Right cardiac atrium (tissue), 5 donors: ENCODE measurements around the gene STOML1. TPM values are rescaled to one million over a fixed set of nuclear protein-coding genes. Genes with fewer than 3 reads are reported as not detected.
A peak's percentile ranks its signal among the peaks of the same experiment; 100 is the strongest.
"Not testable (repeated sequence)": the region's sequence is repeated elsewhere in the genome, so short reads cannot be mapped to it uniquely, and the experiment has no call there.

Source experiments
- ATAC-seq, 2 donors: fragments of 200-7000 bp; cut with Tn5 transposase; one replicate each; pipeline versions ENCODE4 v1.8.0 to v1.9.1; 2020; ENCODE audit warnings: moderate library complexity in 2 of 2, mild to moderate bottlenecking in 1 of 2
- DNase-seq, 3 donors: peaks; one replicate each; pipeline ENCODE4 v3.0.0-alpha.2; 2020
- H3K27ac ChIP-seq: one replicate; pipeline ENCODE4 v1.5.1; 2013; ENCODE audit warnings: mild to moderate bottlenecking, low read length, control low read depth, moderate library complexity
- H3K27me3 ChIP-seq: one replicate; pipeline ENCODE4 v1.6.1; 2013; ENCODE audit not compliant: control insufficient read depth, insufficient read depth
- H3K4me1 ChIP-seq: one replicate; pipeline ENCODE4 v1.6.1; 2013; ENCODE audit warnings: low read length; ENCODE audit not compliant: control insufficient read depth, insufficient read depth
- H3K4me3 ChIP-seq: one replicate; pipeline ENCODE4 v1.5.1; 2013; ENCODE audit warnings: low read length, control low read depth
- H3K9me3 ChIP-seq: one replicate; pipeline ENCODE4 v1.6.1; 2013; ENCODE audit warnings: low read length; ENCODE audit not compliant: control insufficient read depth
- WGBS: extraction: QIAGEN DNeasy Blood & Tissue Kit; methylation state at CpG from one replicate; pipeline ENCODE4 v1.1.7; 2013; 5-methylcytosine and 5-hydroxymethylcytosine counted together
- intact Hi-C, 4 donors: fragments of 100-400 bp; cut with DNase I; formaldehyde crosslinking; loops; one replicate each; pipeline versions ENCODE4 v1.11.0 to v1.14.0; 2022 to 2023
- polyA plus RNA-seq: library from polyadenylated mRNA; stranded (reverse); fragments of 200-250 nt; gene quantifications from one replicate; pipeline ENCODE4 v1.2.3, GENCODE V29; 2013
- total RNA-seq, 4 donors: library from RNA; stranded (reverse); fragmentation: NEBNext Ultra II Directional; extraction: Animal tissue kit (Norgen Biotek cat#: 25700); gene quantifications; one replicate each; pipeline ENCODE4 v1.2.1, GENCODE V29; 2021
- donor health status: healthy with polysubstance abuse.
- donor health status: DM: no; HTN: yes; CAD: no.
- donor health status: DM: no; HTN: no; CAD: no.
- donor health status: DM: no; HTN: yes; CAD: no; lungs with severe emphysema.
- donor health status: DM: yes; HTN: yes; CAD: no.

The STOML1 gene
- total and polyA plus RNA-seq, 5 donors: 14.9 to 24.3 (median 17.9) TPM

DNA sequence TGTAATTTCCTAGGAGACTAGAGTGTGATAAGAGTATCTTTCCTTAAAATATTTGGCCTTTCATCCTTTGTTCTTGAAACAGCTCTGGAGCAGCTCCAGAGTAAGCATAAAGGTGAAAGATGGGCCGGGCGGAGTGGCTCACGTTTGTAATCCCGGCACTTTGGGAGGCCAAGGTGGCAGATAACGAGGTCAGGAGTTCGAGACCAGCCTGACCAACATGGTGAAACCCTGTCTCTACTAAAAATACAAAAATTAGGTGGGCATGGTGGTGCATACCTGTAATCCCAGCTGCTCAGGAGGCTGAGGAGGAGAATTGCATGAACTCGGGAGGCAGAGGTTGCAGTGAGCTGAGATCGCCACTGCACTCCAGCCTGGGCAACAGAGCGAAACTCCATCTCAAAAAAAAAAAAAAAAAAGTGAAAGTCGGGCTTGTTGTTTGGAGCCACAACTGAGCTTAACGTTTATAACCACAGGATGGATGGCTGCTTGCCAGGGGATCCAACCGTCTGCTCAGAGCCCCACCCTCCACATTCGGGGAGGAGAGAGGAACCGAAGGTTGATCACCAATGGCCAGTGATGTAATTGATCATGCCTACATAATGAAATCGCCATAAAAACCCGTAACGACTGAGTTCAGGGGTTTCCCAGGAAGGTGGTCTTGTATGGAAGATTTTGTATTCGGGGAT lies 16.5 kb downstream of the STOML1 start:
- not testable (repeated sequence) for ATAC-seq, H3K27ac ChIP-seq, H3K4me1 ChIP-seq, H3K27me3 ChIP-seq, H3K9me3 ChIP-seq, H3K4me3 ChIP-seq
- WGBS: 54% methylated on average over 18 of the region's 18 CpGs
- DNase-seq: peak in 2 of 3 donors; percentile 18 to 39
- intact Hi-C loops: loop anchor here in 3 of 4 donors (5.0 to 10.0 kb wide), 4 partner anchors 57 to 349 kb away; no protein-coding TSS in a partner anchor

DNA sequence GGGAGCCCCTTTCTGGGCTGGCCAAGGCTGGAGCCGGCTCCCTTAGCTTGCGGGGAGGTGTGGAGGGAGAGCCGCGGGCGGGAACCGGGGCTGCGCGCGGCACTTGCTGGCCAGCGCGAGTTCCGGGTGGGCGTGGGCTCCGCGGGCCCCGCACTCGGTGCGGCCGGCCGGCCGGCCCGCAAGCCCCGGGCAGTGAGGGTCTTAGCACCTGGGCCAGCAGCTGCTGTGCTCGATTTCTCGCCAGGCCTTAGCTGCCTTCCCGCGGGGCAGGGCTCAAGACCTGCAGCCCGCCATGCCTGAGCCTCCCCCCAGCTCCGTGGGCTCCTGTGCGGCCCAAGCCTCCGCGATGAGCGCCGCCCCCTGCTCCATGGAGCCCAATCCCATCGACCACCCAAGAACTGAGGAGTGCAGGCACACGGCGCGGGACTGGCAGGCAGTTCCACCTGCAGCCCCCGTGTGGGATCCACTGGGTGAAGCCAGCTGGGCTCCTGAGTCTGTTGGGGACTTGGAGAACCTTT lies 18.4 kb downstream of the STOML1 start:
- not testable (repeated sequence) for H3K9me3 ChIP-seq, H3K27ac ChIP-seq, ATAC-seq, H3K4me3 ChIP-seq, H3K4me1 ChIP-seq, H3K27me3 ChIP-seq
- peak in 1 of 3 donors; percentile 44 for DNase-seq
- intact Hi-C loops: loop anchor here in 3 of 4 donors (5.0 to 10.0 kb wide), 7 partner anchors 61 to 351 kb away; no protein-coding TSS in a partner anchor
- 91% methylated on average over 39 of the region's 39 CpGs for WGBS

DNA sequence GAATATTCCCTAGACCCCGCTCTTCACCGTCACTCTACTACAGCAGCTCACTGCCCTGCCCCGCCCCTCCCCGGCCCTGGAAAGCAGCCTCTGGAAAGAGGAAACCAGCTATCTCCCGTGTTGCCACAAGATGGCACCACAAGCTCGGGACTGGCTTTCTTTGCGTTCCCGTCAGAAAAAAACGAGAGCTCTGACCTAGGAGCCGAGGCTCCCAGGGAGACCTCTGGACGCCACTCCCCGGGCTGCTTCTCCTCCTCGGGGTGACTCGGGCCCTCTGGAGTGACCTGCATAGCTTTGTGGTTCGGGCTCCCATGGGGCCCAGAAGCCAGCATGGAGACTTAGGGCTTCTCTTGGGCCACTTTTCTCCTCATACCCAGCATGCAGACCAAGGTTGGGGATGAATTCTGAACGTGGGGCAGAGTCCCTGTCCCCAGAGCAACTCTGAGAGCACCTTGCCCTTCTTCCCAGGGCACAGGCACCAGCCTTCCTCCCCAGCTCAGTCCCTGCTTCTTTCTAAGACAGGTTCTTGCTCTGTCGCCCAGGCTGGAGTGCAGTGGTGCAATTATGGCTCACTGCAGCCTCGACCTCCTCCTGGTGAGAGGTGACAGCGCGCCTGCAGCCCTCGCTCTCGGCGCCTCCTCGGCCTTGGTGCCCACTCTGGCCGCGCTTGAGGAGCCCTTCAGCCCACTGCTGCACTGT lies 19.0 kb downstream of the STOML1 start:
- intact Hi-C loops: loop anchor here in 3 of 4 donors (5.0 to 10.0 kb wide), 7 partner anchors 62 to 352 kb away; no protein-coding TSS in a partner anchor
- WGBS: 25% methylated on average over 26 of the region's 26 CpGs

DNA sequence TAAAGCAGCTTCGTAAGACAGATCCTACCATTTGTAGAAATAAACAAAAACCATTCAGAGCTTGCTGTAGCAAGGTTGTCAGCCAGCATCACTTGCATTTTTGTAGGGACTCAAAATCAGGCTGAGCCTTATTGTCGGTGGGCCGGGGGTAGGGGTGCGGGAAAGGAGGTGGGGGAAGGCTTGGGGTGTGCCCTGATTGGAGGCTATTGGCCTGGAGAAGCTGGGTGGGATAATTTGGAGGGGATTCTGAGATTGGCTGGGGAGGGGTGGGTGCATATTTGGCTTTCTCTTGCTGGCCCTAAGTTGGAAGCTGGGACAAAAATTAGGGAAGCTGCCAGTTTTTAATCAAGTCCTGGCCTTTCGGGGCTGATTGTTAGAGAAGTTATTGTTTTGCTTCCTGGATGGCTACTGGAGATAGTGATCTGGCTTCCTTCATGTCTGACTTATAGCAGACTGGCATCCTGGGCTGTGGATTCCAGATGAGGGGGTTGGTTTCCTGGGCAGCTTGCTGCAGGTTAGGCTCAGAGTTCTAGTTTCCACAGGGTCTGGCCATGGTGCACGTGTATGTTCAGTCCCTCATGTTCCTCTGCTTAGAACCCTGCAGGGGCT lies 22.8 kb downstream of the STOML1 start:
- H3K9me3 ChIP-seq: no peaks in the 10 kb centered on the region
- H3K27me3 ChIP-seq: no peaks in the 10 kb centered on the region
- H3K4me1 ChIP-seq: no peaks in the 10 kb centered on the region
- intact Hi-C loops: loop anchor here in 1 of 4 donors (10.0 kb wide), 1 partner anchor 346 kb away; no protein-coding TSS in a partner anchor
- DNase-seq: no peak
- ATAC-seq: no peak
- H3K27ac ChIP-seq: no peak overlapping the region
- 78% methylated on average over 6 of the region's 6 CpGs for WGBS
- no peak overlapping the region for H3K4me3 ChIP-seq

More for the DNA sequence above, 19.0 kb downstream of the STOML1 start:
- H3K27me3 ChIP-seq: no peaks in the 10 kb centered on the region
- no peaks in the 10 kb centered on the region for H3K4me1 ChIP-seq
- H3K9me3 ChIP-seq: no peaks in the 10 kb centered on the region
- ATAC-seq (peak; percentile 90 to 93), DNase-seq (peak; percentile 86 to 95 (median 92))
- H3K4me3 ChIP-seq: no peak overlapping the region
- no peak overlapping the region for H3K27ac ChIP-seq

DNA sequence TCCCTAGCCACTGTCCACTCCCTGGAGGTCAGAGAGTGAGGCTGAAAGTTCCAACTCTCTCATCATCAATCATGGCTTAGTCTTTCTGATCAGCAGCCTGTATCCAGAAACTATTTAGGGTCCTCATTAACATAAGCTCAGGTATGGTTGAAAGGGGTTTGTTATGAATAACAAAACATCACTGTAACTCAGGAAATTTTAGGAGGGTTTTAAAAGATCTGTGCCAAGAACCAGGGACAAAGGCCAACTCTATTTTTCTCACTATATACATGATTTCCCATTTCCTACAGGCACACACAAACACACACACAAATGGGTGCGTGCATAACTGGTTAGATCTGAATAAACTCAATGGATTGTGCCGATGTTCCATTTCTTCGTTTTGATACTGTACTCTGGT lies 23.6 kb downstream of the STOML1 start:
- Histone ChIP-seq H3K9me3 (no peaks in the 10 kb centered on the region), H3K4me3 (no peak overlapping the region), H3K27me3 (no peaks in the 10 kb centered on the region), H3K27ac (no peak overlapping the region), H3K4me1 (no peaks in the 10 kb centered on the region)
- 89% methylated on average over 3 of the region's 3 CpGs for WGBS
- ATAC-seq (no peak), DNase-seq (no peak)
- intact Hi-C loops: loop anchor here in 1 of 4 donors (10.0 kb wide), 1 partner anchor 346 kb away; no protein-coding TSS in a partner anchor

DNA sequence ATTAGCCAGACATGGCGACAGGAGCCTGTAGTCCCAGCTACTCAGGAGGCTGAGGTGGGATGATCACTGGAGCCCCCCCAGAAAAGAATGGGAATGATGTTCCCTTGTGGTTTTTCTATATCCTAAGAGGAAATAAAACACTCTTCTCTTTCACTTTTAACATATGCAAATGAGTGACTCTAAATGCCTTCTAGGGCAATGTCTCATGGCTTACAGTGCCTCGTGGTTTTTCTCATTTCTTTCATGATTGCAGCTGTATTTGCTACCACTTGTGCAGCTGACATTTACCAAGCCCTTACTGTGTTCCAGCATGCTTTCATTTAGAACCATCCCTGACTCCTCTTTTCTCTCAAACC lies 26.4 kb downstream of the STOML1 start:
- Histone ChIP-seq H3K9me3 (no peaks in the 10 kb centered on the region), H3K4me3 (no peak overlapping the region), H3K4me1 (no peaks in the 10 kb centered on the region), H3K27me3 (no peaks in the 10 kb centered on the region), H3K27ac (no peak overlapping the region)
- no peak for ATAC-seq
- 59% methylated on average over 2 of the region's 2 CpGs for WGBS
- no peak for DNase-seq
- intact Hi-C loops: loop anchor here in 1 of 4 donors (10.0 kb wide), 1 partner anchor 349 kb away; no protein-coding TSS in a partner anchor

DNA sequence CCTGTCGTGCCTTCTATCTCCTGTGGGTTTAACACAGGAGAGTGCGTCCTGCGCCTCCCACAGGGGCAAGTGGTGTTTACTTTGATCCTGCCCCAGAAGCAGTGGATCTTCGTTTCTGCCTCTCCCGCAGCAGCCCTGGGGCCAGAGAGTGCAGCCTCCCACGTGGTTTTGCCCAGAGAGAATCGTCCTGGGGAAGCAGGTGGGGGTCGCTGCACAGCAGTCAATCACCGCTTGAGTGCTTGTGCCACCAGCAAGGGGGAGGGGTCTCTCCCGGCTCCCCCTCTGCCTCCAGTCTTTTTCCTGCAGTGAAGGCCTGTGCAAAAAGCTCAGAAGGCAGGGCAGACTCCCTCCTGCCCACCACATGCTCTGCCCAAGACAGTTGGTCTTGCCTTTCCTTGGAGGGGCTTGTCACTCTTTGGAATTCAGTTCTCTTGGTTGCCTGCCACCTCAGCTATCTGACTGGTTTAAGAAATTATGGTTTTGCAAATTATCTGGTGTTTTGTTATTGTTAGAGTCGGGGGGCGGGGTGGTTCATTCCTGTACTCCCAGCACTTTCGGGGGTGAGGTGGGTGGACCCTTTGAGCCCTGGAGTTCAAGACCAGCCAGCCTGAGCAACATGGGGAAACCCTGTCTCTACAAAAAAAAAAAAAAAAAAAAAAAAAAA lies 26.9 kb downstream of the STOML1 start:
- Histone ChIP-seq H3K9me3 (no peaks in the 10 kb centered on the region), H3K4me3 (no peak overlapping the region), H3K4me1 (no peaks in the 10 kb centered on the region), H3K27me3 (no peaks in the 10 kb centered on the region), H3K27ac (no peak overlapping the region)
- intact Hi-C loops: loop anchor here in 1 of 4 donors (10.0 kb wide), 1 partner anchor 350 kb away; no protein-coding TSS in a partner anchor
- ATAC-seq: no peak
- 39% methylated on average over 13 of the region's 13 CpGs for WGBS
- no peak for DNase-seq

DNA sequence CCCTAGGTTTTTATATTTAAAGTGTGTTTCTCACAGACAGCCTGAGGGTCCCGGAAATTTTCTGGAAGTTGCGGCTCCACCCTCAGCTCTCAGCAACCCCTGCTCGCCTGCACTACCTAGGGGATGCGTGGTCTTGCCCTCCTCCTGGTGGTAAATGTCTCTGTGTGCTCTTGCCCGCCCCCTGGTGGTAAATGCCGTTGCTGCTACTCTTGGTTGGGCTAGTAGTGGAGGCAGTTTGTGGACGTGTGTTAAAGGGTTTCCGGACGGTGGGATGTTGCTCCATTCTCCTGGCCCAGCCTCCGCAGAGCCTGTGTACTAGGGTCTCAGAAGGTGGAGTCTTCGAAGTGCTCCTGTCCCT lies 27.4 kb downstream of the STOML1 start:
- no peaks in the 10 kb centered on the region for H3K9me3 ChIP-seq
- ATAC-seq (peak; percentile 90 to 92), DNase-seq (peak; percentile 79 to 95 (median 92))
- no peaks in the 10 kb centered on the region for H3K4me1 ChIP-seq
- intact Hi-C loops: loop anchor here in 1 of 4 donors (10.0 kb wide), 1 partner anchor 350 kb away; no protein-coding TSS in a partner anchor
- no peak overlapping the region for H3K4me3 ChIP-seq
- no peaks in the 10 kb centered on the region for H3K27me3 ChIP-seq
- 8% methylated on average over 11 of the region's 11 CpGs for WGBS
- no peak overlapping the region for H3K27ac ChIP-seq

DNA sequence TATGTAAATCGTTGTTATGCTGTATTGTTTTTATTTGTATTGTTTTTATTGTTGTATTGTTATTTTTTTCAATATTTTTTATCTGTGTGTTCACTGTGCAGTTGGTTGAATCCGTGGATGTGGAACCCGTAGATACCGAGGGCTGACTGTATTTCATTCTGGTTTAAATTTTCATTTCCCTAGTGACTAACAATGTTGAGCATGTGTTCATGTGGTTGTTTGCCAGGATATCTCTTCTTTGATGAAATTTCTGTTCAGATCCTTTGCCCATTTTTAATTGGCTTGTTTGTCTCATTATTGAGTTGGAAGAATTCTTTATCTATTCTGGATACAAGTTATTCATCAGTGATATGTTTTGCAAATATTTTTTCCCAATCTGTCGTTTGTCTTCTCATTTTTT lies 29.7 kb downstream of the STOML1 start:
- no peak overlapping the region for H3K27ac ChIP-seq
- WGBS: 53% methylated on average over 5 of the region's 5 CpGs
- no peaks in the 10 kb centered on the region for H3K9me3 ChIP-seq
- no peak overlapping the region for H3K4me3 ChIP-seq
- no peaks in the 10 kb centered on the region for H3K4me1 ChIP-seq
- no peaks in the 10 kb centered on the region for H3K27me3 ChIP-seq
- ATAC-seq (no peak), DNase-seq (no peak)
- intact Hi-C loops: loop anchor here in 1 of 4 donors (10.0 kb wide), 1 partner anchor 352 kb away; no protein-coding TSS in a partner anchor

DNA sequence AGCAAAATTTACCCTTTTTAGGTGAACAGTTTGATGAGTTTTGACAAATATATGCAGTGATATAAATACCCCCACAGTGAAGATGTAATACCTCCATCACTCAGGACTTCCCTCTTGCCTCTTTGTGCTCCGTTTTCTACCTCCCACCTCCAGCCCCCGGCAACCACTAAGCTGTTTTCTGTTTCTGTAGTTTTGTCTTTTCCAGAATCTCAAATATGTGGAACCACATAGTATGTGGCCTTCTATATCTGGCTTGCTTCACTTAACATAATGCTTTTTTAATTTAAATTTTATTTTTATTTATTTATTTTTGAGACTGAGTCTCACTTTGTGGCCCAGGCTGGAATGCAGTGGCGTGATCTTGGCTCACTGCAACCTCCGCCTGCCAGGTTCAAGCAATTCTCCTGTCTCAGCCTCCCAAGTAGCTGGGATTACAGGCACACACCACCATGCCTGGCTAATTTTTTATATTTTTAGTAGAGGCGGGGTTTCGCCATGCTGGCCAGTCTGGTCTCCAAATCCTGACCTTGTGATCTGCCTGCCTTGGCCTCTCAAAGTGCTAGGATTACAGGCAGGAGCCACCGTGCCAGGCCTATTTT lies 31.5 kb downstream of the STOML1 start:
- not testable (repeated sequence) for H3K9me3 ChIP-seq, H3K4me1 ChIP-seq, H3K27ac ChIP-seq, ATAC-seq, DNase-seq, H3K4me3 ChIP-seq, H3K27me3 ChIP-seq
- intact Hi-C loops: loop anchor here in 1 of 4 donors (10.0 kb wide), 1 partner anchor 354 kb away; no protein-coding TSS in a partner anchor
- WGBS: 93% methylated on average over 7 of the region's 7 CpGs
